Frontal cortex (tissue), 4 donors: ENCODE data around the gene NHLRC4. TPM values are rescaled to one million over a fixed set of nuclear protein-coding genes. Genes with fewer than 3 reads are reported as not detected.
A peak's percentile ranks its signal among the peaks of the same experiment; 100 is the strongest.

Experiments used
- DNase-seq, 2 donors: peaks; one replicate each; pipeline ENCODE4 v3.0.0; 2012; ENCODE audit warnings: low spot score in 2 of 2
- FAIRE-seq: peaks from 2 replicates; lab custom pipeline; 2012; peaks lifted over from hg19 to GRCh38; lab: Jason Lieb, UNC
- total RNA-seq: library from RNA; depleted of rRNA; stranded (reverse); fragments of >200 nt; gene quantifications from one replicate; pipeline ENCODE4 v1.2.3, GENCODE V29; 2014
- donor health status: control.
- donor health status: control.
- donor health status: control.

The NHLRC4 gene
- total RNA-seq, 1 donor from 2014 or later: 0.41 TPM

GRCh38 chr16:578870-579405 lies 12.1 kb downstream of the NHLRC4 start:
- DNase-seq (peak in 1 of 2 donors; percentile 79), FAIRE-seq (no peak)

GRCh38 chr16:580141-580945 lies 13.5 kb downstream of the NHLRC4 start:
- DNase-seq: no peak
- FAIRE-seq: no peak

GRCh38 chr16:580946-581498 lies 14.2 kb downstream of the NHLRC4 start:
- FAIRE-seq: no peak

GRCh38 chr16:582218-582613 lies 15.4 kb downstream of the NHLRC4 start:
- DNase-seq (no peak), FAIRE-seq (no peak)

More at GRCh38 chr16:580946-581498, 14.2 kb downstream of the NHLRC4 start:
- no peak for DNase-seq

- DNase-seq: peak in 1 of 2 donors; percentile 52
- no peak for FAIRE-seq
Measured at GRCh38 chr16:582614-583331, 16.0 kb downstream of the NHLRC4 start.

- DNase-seq (no peak), FAIRE-seq (no peak)
Measured at GRCh38 chr16:583470-583814, 16.6 kb downstream of the NHLRC4 start.

GRCh38 chr16:583815-584591 lies 17.2 kb downstream of the NHLRC4 start:
- DNase-seq (peak in 1 of 2 donors; percentile 62), FAIRE-seq (no peak)

GRCh38 chr16:585351-585750 lies 18.5 kb downstream of the NHLRC4 start:
- no peak for DNase-seq
- FAIRE-seq: no peak

- DNase-seq (no peak), FAIRE-seq (no peak)
Measured at GRCh38 chr16:586047-586644, 19.3 kb downstream of the NHLRC4 start.

GRCh38 chr16:586645-587590 lies 20.1 kb downstream of the NHLRC4 start:
- DNase-seq (no peak), FAIRE-seq (no peak)

GRCh38 chr16:588639-588888 lies 21.8 kb downstream of the NHLRC4 start:
- no peak for DNase-seq
- FAIRE-seq: no peak

GRCh38 chr16:588889-589657 lies 22.3 kb downstream of the NHLRC4 start:
- DNase-seq: peak; percentile 92 to 97
- FAIRE-seq: no peak

GRCh38 chr16:589658-590187 lies 22.9 kb downstream of the NHLRC4 start, which contains the start of gene RAB40C:
TSS of gene RAB40C (plus strand) at chr16:590066. CDS start at chr16:590292, 226 bp downstream.
- peak; percentile 98 to 99 for DNase-seq
- FAIRE-seq: no peak

GRCh38 chr16:590188-590814 lies 23.5 kb downstream of the NHLRC4 start:
- no peak for DNase-seq
- FAIRE-seq: no peak

GRCh38 chr16:590815-591200 lies 24.0 kb downstream of the NHLRC4 start:
- DNase-seq (no peak), FAIRE-seq (no peak)

GRCh38 chr16:591231-591630 lies 24.4 kb downstream of the NHLRC4 start:
- DNase-seq: no peak
- FAIRE-seq: no peak

GRCh38 chr16:591892-592517 lies 25.2 kb downstream of the NHLRC4 start:
- FAIRE-seq: no peak

More at GRCh38 chr16:591892-592517, 25.2 kb downstream of the NHLRC4 start:
- no peak for DNase-seq
